ENCODE measurements around the gene TOMM40L. TPM values are rescaled to one million over a fixed set of nuclear protein-coding genes. Genes with fewer than 3 reads are reported as not detected.

The TOMM40L gene
- total and polyA plus RNA-seq, 2 donors (not counting 1 experiment from before 2014, with no cell fraction given): 11.1 to 11.7 TPM

- Histone ChIP-seq H3K79me2 (ENCODE audit: control insufficient read depth, insufficient read depth, low read length) (no peaks in the 10 kb centered on the region), H3K9me3 (ENCODE audit: control insufficient read depth, insufficient read depth, low read depth, low read length) (no peaks in the 10 kb centered on the region), H3K4me1 (ENCODE audit: control insufficient read depth, extremely low read depth, insufficient read depth, low read length) (no peaks in the 10 kb centered on the region), H3K4me2 (ENCODE audit: extremely low read depth, insufficient read depth, low read length) (no peak overlapping the region), H3K27me3 (ENCODE audit: control insufficient read depth, insufficient read depth, low read length) (peaks cover 9% of the 10 kb centered on the region), H4K20me1 (ENCODE audit: control insufficient read depth, extremely low read depth, insufficient read depth, low read length) (no peaks in the 10 kb centered on the region), H3K36me3 (ENCODE audit: control insufficient read depth, insufficient read depth, low read length) (no peaks in the 10 kb centered on the region), H2AFZ (ENCODE audit: low read length) (no peak overlapping the region), H3K4me3 (replicated peaks in 1 of 4; ENCODE audit: control extremely low read depth in 1 of 4, insufficient read depth in 1 of 4, low read depth in 3 of 4, low read length in 4 of 4) (no peak overlapping the region), H3K27ac (ENCODE audit: insufficient read depth, low read length) (no peak overlapping the region), H3K9ac (ENCODE audit: insufficient read depth, low read length) (no peak overlapping the region)
- TF ChIP-seq EZH2 (IDR thresholded peaks at IDR 0.05; ENCODE audit: low read length, missing control alignments) (no peak), CTCF (conservative IDR thresholded peaks at IDR 0.05 in 1 of 2, IDR thresholded peaks at IDR 0.05 in 1 of 2; ENCODE audit: low read depth in 1 of 2, low read length in 2 of 2) (no peak)
- peak in 1 of 2 donors; percentile 19 for DNase-seq (ENCODE audit: low read depth in 2 of 2)
Observed at GRCh38 chr1:161266202-161266601, 40.3 kb downstream of the TOMM40L start.

- no peaks in the 10 kb centered on the region for H3K79me2 ChIP-seq (ENCODE audit: control insufficient read depth, insufficient read depth, low read length)
- H3K27me3 ChIP-seq (ENCODE audit: control insufficient read depth, insufficient read depth, low read length): peaks cover 3% of the 10 kb centered on the region
- no peak overlapping the region for H2AFZ ChIP-seq (ENCODE audit: low read length)
- H3K36me3 ChIP-seq (ENCODE audit: control insufficient read depth, insufficient read depth, low read length): no peaks in the 10 kb centered on the region
- H4K20me1 ChIP-seq (ENCODE audit: control insufficient read depth, extremely low read depth, insufficient read depth, low read length): no peaks in the 10 kb centered on the region
- no peak overlapping the region for H3K4me3 ChIP-seq (replicated peaks in 1 of 4; ENCODE audit: control extremely low read depth in 1 of 4, insufficient read depth in 1 of 4, low read depth in 3 of 4, low read length in 4 of 4)
- no peak overlapping the region for H3K27ac ChIP-seq (ENCODE audit: insufficient read depth, low read length)
- no peak for DNase-seq (ENCODE audit: low read depth in 2 of 2)
- no peak overlapping the region for H3K4me2 ChIP-seq (ENCODE audit: extremely low read depth, insufficient read depth, low read length)
- H3K4me1 ChIP-seq (ENCODE audit: control insufficient read depth, extremely low read depth, insufficient read depth, low read length): no peaks in the 10 kb centered on the region
- H3K9ac ChIP-seq (ENCODE audit: insufficient read depth, low read length): no peak overlapping the region
- no peaks in the 10 kb centered on the region for H3K9me3 ChIP-seq (ENCODE audit: control insufficient read depth, insufficient read depth, low read depth, low read length)
- TF ChIP-seq EZH2 (IDR thresholded peaks at IDR 0.05; ENCODE audit: low read length, missing control alignments): no peak
- no peak for TF ChIP-seq CTCF (conservative IDR thresholded peaks at IDR 0.05 in 1 of 2, IDR thresholded peaks at IDR 0.05 in 1 of 2; ENCODE audit: low read depth in 1 of 2, low read length in 2 of 2)
Observed at GRCh38 chr1:161266836-161267235, 41.0 kb downstream of the TOMM40L start.

- no peak for DNase-seq (ENCODE audit: low read depth in 2 of 2)
- H3K27me3 ChIP-seq (ENCODE audit: control insufficient read depth, insufficient read depth, low read length): peaks cover 3% of the 10 kb centered on the region
- H4K20me1 ChIP-seq (ENCODE audit: control insufficient read depth, extremely low read depth, insufficient read depth, low read length): no peaks in the 10 kb centered on the region
- no peaks in the 10 kb centered on the region for H3K36me3 ChIP-seq (ENCODE audit: control insufficient read depth, insufficient read depth, low read length)
- H3K27ac ChIP-seq (ENCODE audit: insufficient read depth, low read length): no peak overlapping the region
- H3K4me2 ChIP-seq (ENCODE audit: extremely low read depth, insufficient read depth, low read length): no peak overlapping the region
- H3K4me3 ChIP-seq (replicated peaks in 1 of 4; ENCODE audit: control extremely low read depth in 1 of 4, insufficient read depth in 1 of 4, low read depth in 3 of 4, low read length in 4 of 4): no peak overlapping the region
- H3K9me3 ChIP-seq (ENCODE audit: control insufficient read depth, insufficient read depth, low read depth, low read length): no peaks in the 10 kb centered on the region
- no peaks in the 10 kb centered on the region for H3K4me1 ChIP-seq (ENCODE audit: control insufficient read depth, extremely low read depth, insufficient read depth, low read length)
- TF ChIP-seq EZH2 (IDR thresholded peaks at IDR 0.05; ENCODE audit: low read length, missing control alignments) (no peak), CTCF (conservative IDR thresholded peaks at IDR 0.05 in 1 of 2, IDR thresholded peaks at IDR 0.05 in 1 of 2; ENCODE audit: low read depth in 1 of 2, low read length in 2 of 2) (no peak)
- no peak overlapping the region for H3K9ac ChIP-seq (ENCODE audit: insufficient read depth, low read length)
- H2AFZ ChIP-seq (ENCODE audit: low read length): no peak overlapping the region
- H3K79me2 ChIP-seq (ENCODE audit: control insufficient read depth, insufficient read depth, low read length): no peaks in the 10 kb centered on the region
Observed at GRCh38 chr1:161267321-161267720, 41.5 kb downstream of the TOMM40L start.
